AG09309 (cell line): ENCODE measurements around the gene MAPT.

Source experiments
- DNase-seq: peaks from one replicate; pipeline ENCODE4 v3.0.0-alpha.2; 2010; ENCODE audit warnings: low read depth
- H3K4me3 ChIP-seq: 2 replicates; pipeline ENCODE4 v1.5.1; 2011; ENCODE audit warnings: mild to moderate bottlenecking, low read depth, low read length, moderate library complexity; ENCODE audit not compliant: control insufficient read depth
- CTCF ChIP-seq: IDR thresholded peaks from 2 replicates; pipeline ENCODE4 v1.5.1; 2011; ENCODE audit warnings: mild to moderate bottlenecking, low read depth, low read length, inconsistent platforms; ENCODE audit not compliant: insufficient read depth, control insufficient read depth; ENCODE audit errors: missing control alignments

Gene MAPT

GRCh38 chr17:45883063-45883462, 11.3 kb upstream of the MAPT start:
- H3K4me3 ChIP-seq: no peak overlapping the region
- TF ChIP-seq CTCF: no peak
- DNase-seq: no peak

- no peak overlapping the region for H3K4me3 ChIP-seq
- no peak for TF ChIP-seq CTCF
- DNase-seq: no peak
Measured at GRCh38 chr17:45886852-45887251, 7.5 kb upstream of the MAPT start.

- no peak overlapping the region for H3K4me3 ChIP-seq
- TF ChIP-seq CTCF: no peak
- DNase-seq: no peak
Measured at GRCh38 chr17:45888392-45888791, 6.0 kb upstream of the MAPT start.

GRCh38 chr17:45889579-45889978, 4.8 kb upstream of the MAPT start:
- no peak overlapping the region for H3K4me3 ChIP-seq
- TF ChIP-seq CTCF: no peak
- DNase-seq: no peak

- H3K4me3 ChIP-seq: peak overlapping the region; percentile 59
- no peak for TF ChIP-seq CTCF
Measured at GRCh38 chr17:45893725-45894021, 681 bp upstream of the MAPT start.

GRCh38 chr17:45895304-45895968, 1.1 kb downstream of the MAPT start:
- no peak for DNase-seq
- H3K4me3 ChIP-seq: peak overlapping the region; percentile 62

More at GRCh38 chr17:45893725-45894021, 681 bp upstream of the MAPT start:
- no peak for DNase-seq

More at GRCh38 chr17:45895304-45895968, 1.1 kb downstream of the MAPT start:
- no peak for TF ChIP-seq CTCF
